GM21619 (cell line): ENCODE data around the gene SDCBP2.

Source experiments
- ATAC-seq: cut with Tn5 transposase; IDR thresholded peaks from one replicate; pipeline ENCODE4 v1.9.1; 2021; ENCODE audit not compliant: unreplicated experiment

The SDCBP2 gene

GRCh38 chr20:1298888-1299511, 29.9 kb downstream of the SDCBP2 start:
- no peak for ATAC-seq

- no peak for ATAC-seq
These were observed 30.8 kb downstream of the SDCBP2 start for GRCh38 chr20:1298166-1298565.

DNA sequence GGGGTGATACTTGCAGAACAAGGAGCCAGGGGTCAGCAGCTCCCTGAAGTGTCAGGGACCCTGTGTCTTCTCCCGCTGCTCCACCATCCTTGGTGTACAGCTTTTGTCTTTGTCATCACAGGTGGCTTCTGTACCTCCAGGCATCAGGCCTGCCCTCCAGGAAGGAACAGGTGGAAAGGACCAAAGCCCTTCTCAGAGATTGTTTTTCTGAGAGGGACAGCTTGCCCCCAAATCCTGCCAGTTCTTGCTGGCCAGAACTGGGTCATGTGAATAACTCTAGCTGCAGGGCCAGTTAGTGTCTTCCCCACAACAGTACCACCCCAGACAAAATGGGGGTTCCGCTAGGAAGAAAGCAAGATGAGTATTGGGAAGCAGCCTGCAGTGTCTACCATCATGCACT, 31.5 kb downstream of the SDCBP2 start:
- no peak for ATAC-seq

DNA sequence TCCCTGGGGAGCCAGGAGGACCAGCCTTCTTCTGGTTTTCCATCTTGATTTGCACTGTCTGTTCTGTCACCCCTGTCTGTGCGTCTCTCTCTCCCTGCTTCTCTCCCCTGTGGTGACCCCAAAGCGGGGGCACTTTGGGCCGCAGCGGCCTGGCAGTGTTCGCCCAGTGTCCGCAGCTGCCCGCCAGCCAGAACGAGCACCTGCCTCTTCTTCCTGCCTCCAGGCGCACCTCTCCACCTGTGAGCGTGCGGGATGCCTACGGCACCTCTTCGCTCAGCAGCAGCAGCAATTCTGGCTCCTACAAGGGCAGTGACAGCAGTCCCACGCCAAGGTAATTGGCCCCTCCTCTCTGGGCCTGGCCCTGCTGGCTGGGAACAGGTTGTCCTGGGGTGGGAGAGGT, 32.0 kb downstream of the SDCBP2 start:
- no peak for ATAC-seq

DNA sequence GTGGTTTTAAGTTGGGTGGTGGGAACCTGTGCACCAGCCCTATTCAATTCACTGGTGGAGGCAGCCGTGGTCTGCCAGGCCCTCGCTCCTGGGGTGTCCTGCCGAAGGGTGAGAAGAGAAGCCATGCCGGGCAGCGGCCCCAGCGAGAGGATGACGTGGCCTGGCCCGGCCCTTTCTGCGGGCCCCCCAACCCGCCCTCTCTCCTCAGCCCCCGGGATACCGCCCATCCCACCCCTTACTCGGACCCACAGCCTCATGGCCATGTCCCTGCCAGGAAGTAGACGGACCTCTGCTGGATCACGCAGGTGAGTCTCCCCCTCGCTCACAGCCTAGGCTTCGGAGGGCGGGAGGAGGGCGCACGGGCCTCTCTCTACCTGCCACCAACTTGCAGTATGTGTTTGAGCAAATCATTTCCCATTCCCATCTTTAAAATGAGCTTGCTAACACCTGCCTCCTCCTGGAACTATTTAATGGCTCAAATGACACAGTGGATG, 32.8 kb downstream of the SDCBP2 start:
- no peak for ATAC-seq

DNA sequence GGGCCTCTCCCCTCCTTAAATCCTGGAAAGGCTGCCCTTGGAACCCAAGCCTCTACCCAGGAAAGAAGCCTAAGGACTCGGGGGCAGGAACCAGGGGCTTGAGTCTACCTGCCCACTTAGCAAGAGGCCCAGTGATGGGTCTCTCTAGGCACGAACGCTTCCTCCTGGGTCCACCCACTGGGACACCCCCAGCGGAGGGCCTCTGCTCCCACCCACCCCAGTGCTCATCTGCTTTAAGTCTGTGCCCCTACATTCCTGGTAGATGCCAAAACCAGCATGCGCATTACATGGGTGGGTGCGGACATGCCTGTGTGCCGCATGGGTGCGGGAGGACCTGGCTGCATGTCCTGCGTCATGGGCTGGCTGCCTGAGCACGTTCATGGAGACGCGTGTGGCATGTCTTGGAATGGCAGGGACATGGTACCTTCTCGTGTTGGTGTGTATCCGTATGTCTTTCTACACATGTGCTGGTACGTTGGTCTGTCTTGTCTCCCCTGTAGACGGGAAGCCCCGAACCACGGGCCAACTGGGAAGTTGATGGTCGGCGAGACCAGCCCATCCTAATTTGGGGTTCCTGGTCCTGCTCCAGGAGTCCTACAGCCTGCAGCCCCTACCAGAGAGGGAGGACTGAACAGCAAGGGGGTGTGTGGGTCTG, 33.5 kb downstream of the SDCBP2 start:
- no peak for ATAC-seq

- ATAC-seq = no peak
These were observed 34.4 kb downstream of the SDCBP2 start for GRCh38 chr20:1294497-1294896.

DNA sequence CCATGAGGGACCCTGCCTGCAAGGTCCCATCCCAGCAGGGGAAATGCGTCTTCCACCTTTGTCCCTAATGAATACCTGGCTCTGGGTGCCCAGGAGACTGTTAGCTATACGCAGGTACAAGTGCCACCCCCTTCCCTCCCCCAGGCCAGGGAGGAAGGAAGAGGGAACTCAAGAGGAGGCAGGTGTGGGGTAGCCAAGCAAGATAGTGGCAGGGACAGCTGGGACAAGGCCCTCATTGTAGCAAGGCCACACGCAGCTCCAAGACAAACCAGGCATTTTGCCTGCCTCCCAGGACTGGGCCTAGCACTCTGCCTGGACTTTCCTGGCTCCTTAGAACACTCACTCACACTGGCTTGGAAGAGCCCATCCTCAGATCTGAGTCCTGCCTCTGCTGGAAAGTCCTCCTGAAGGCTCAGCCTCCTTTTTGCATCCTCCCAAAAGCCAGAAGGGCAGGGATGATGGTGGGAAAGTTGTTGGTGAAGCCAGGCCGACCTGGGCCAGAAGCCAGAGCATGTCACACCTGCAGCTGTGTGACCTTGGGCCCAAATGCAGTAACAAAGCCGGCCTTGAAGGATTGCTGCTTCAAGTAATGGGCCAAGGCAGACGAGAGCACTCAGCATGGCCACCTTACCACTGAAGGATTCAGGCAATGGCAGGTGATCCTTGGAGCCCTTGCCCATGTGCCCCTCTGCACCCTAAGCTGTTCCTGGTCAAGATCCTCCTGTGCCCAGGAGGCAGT, 35.1 kb downstream of the SDCBP2 start:
- no peak for ATAC-seq

DNA sequence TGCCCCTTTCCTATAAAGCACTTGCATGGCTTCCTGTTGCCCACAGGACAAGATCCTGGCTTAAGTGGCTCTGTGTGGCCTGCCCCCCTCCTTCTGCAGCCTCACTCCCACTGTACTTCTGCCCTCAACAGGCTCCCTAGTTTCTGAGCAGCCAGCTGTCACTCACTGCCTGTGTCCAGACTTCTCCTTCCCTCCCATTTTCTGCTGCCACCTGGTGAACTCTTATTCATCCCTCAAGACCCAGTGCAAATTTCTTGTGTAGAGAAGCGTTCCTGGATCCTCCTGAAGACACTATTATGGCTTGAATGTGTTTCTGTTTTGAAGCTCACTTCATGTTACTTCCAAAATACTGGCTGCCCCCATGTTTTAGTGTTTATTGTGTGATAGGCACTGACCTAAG, 36.3 kb downstream of the SDCBP2 start:
- no peak for ATAC-seq

DNA sequence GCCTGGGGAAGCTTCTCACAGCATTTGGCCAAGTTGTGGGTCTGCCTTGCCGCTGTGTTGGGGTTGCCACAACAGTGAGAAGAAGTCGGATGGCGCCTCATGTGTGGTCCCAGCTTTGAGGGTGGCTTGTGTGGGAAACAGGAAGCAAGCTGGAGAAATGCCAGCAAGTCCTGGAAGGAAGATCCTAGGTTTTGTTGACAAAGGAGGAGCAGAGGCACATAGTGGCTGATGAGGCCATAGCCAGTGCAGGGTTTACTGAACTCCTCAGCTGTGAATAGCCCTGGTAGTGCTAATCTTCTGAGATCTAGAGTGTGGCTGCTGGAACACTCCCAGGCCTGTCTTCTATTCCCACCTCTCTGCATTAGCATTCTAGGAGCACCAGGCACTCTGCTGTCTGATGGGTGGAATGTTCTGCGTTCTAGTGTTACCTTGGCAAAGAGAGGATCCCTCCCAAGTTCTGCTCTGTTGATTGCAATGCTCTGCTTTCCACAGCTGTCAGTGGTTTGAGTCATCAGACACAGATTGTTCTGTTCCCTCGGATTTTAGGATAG, 37.7 kb downstream of the SDCBP2 start:
- no peak for ATAC-seq

- ATAC-seq = no peak
These were observed 41.0 kb downstream of the SDCBP2 start for GRCh38 chr20:1287787-1288569.

DNA sequence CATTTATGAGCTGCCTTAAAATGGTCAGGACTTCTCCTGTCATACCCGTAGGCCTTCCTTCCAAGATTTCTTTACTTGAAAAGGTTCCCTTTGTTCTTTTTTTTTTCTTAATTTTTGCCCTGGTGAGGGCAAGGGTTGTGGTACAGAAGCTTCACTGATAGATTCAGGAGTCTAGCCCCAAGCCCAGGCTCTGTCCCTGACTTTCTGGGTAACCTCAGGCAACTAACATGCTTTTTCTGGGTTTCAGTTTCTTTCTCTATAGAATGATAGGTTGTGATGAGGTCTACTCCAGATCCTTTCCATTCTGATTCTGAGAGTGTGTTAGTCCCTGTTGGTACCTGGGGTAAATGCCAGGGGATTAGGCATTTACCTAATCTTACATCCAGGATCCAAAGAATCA, 41.6 kb downstream of the SDCBP2 start:
- ATAC-seq = no peak

DNA sequence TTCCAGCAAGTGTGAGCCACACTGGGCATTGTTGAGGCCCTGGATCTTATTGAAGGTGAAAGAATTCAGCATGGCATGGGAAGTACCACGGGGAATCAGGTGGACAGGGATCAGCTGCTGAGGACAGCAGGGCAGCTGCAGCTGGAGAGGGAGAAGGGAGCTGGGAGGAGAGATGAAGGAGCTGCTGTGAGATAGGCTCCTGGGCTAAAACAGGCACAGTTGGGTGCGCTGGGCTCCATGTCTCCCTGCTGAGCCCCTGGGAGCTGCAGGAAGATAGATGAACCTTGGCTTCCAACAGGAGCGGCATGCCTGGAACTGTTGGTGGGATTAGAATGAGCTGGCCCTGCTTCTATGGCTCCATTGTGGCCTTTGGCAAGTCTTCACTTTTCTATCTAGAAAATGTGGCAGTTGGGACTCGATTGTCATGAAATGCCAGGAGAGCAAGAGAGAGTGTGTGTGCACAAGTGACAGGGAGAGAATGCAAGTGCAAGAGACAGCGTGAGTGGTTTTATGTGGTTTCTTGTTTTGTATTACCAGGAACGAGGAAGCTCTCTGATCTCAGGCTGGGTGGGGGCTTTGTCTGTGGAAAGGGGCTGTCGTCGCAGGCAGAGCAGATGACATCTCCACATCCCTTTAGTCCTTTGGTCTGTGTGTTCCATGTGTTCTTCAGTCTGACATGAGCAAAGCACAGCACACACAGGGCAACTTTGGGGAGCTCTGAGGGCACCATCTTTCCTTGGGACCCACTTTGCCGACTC, 42.5 kb downstream of the SDCBP2 start:
- ATAC-seq = no peak

- no peak for ATAC-seq
These were observed 45.1 kb downstream of the SDCBP2 start for GRCh38 chr20:1283522-1284510.

DNA sequence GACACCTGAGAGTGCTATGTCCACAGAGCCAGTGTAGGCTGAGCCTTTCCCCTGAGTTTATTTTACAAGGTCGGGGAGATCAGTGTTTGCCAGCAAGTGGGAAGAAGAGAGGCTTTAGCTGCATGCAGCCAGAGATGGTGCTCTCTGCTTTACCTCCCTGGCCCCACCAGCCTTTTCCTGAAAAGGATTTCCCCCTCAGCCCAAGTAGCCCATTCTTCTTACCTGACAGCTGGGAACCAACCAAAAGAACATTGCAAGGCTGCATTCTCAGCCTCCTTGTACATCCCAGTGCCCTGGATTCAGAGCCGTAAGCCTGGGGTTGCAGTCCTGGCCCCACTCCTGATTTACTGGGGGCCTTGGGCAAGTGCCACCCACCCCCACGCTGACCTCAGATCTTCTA, 46.0 kb downstream of the SDCBP2 start:
- no peak for ATAC-seq

- no peak for ATAC-seq
These were observed 47.5 kb downstream of the SDCBP2 start for GRCh38 chr20:1281279-1282057.

DNA sequence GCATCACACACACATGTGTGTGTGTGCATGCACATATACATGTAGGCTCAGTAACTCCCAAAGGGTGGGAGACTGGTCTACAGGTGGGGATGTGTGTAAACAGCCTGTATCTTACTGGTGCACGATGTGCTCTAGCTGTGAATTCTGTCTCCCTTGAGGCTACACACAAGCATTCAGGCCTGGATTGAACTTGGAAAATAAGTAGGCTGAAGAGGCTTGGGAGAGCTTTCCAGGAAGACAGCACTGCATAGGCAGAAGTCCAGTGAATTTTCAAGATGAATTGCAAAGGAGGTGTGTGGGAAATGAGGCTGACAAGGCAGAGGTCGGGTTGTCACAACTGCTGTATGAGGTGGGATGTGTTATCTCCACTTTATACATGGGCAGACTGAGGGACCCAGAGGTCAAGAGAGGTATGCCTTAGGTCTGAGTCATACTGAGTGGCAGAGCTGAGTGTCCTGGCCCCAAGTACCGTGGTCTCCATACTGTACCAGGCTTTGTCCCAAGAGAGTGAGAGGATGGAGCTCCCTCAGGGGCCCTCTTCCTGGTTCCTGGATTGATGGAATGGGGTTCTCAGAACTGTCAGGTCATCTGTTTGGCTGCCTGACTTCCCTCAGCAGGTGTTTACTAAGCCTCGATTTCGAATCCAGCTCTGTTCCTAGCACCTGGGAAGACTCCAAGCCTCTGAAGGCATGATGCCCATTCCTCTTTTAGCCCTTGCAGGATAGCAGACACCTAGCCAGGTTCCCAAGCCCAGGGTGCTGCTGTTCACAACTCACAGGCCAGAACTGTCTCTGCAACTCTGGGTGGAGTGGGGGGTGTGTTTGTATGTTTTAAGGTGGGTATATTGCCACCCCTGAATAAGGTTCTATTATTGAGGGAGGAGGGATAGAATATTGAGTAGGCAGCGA, 48.5 kb downstream of the SDCBP2 start:
- ATAC-seq = no peak
